Mucosa of descending colon (tissue), 3 donors: ENCODE measurements around the gene PTPN1. TPM values are rescaled to one million over a fixed set of nuclear protein-coding genes. Genes with fewer than 3 reads are reported as not detected.

Experiments
- ATAC-seq: fragments of 200-7000 bp; cut with Tn5 transposase; one replicate; pipeline ENCODE4 v1.9.1; 2020; ENCODE audit warnings: mild to moderate bottlenecking, moderate library complexity
- DNase-seq, 3 donors: peaks; one replicate each; pipeline ENCODE4 v3.0.0-alpha.2; 2020
- H3K36me3 ChIP-seq: fragments of 200-600 bp; one replicate; pipeline ENCODE4 v1.8.0; 2021; ENCODE audit warnings: low read depth, mild to moderate bottlenecking
- H3K4me1 ChIP-seq: fragments of 200-600 bp; one replicate; pipeline ENCODE4 v1.8.0; 2021; ENCODE audit warnings: low read depth, mild to moderate bottlenecking
- H3K4me3 ChIP-seq: fragments of 200-600 bp; one replicate; pipeline ENCODE4 v1.8.0; 2021; ENCODE audit warnings: mild to moderate bottlenecking
- H3K9me3 ChIP-seq: fragments of 200-600 bp; one replicate; pipeline ENCODE4 v1.8.0; 2021; ENCODE audit warnings: mild to moderate bottlenecking
- intact Hi-C, 2 donors: fragments of 100-400 bp; cut with DNase I in 1 of 2; cut with micrococcal nuclease in 1 of 2; formaldehyde crosslinking; loops; one replicate each; pipeline versions ENCODE4 v1.11.0 to v1.11.1; 2022; cut with DNase I, micrococcal nuclease
- total RNA-seq, 3 donors: library from RNA; stranded (reverse); fragmentation: NEBNext Ultra II Directional in 2 of 3; extraction: Animal tissue kit (Norgen Biotek cat#: 25700) in 2 of 3; gene quantifications; one replicate each; pipeline versions ENCODE4 v1.2.1 to v1.2.4, GENCODE V29; 2021 to 2023
- TF ChIP-seq, protein P1 (sequence below): fragments of 200-600 bp; IDR thresholded peaks from one replicate; pipeline ENCODE4 v1.8.0; 2022; ENCODE audit warnings: antibody characterized with exemption, mild to moderate bottlenecking
- donor health status: DM: no; HTN: no; CAD: no; lungs with moderate emphysema.
- donor health status: DM: no; HTN: no; CAD: no.
- donor health status: DM: no; HTN: yes; CAD: no.

PTPN1 gene
- total RNA-seq, 3 donors from 2014 or later, result 33.2 to 35.1 (median 33.4) TPM

DNA sequence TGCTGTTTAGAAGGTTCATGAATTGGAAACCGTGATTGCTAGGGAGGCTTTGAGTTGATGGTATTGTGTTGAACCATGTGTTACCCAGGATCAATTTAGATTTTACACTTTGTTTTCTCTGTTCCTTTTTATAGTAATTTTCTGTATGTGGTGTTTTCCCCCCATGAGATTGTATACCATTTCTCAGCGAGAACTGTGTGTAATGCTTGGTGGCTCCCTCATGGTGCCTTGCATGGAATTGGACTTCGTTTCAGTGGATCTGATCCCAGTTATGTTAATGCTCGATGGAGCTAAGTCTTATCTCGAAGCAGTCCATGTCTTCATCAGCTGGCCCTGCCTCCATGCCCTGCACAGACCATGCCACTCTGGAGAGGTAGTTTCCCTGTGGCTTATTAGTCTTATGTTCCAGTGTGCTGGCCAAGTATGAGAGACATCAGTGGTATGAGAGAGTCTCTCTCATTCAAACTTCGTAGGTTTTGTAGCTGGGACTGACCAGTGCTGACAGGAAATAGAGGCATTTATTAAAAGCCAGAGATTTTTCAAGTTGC, 18.7 kb downstream of the PTPN1 start:
- Histone ChIP-seq H3K9me3 (no peaks in the 10 kb centered on the region), H3K4me1 (peaks cover 47% of the 10 kb centered on the region), H3K4me3 (no peak overlapping the region), H3K36me3 (no peaks in the 10 kb centered on the region)
- DNase-seq (no peak), ATAC-seq (no peak)
- TF ChIP-seq, protein P1, sequence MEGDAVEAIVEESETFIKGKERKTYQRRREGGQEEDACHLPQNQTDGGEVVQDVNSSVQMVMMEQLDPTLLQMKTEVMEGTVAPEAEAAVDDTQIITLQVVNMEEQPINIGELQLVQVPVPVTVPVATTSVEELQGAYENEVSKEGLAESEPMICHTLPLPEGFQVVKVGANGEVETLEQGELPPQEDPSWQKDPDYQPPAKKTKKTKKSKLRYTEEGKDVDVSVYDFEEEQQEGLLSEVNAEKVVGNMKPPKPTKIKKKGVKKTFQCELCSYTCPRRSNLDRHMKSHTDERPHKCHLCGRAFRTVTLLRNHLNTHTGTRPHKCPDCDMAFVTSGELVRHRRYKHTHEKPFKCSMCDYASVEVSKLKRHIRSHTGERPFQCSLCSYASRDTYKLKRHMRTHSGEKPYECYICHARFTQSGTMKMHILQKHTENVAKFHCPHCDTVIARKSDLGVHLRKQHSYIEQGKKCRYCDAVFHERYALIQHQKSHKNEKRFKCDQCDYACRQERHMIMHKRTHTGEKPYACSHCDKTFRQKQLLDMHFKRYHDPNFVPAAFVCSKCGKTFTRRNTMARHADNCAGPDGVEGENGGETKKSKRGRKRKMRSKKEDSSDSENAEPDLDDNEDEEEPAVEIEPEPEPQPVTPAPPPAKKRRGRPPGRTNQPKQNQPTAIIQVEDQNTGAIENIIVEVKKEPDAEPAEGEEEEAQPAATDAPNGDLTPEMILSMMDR, result no peak
- intact Hi-C loops, result no loop called here

DNA sequence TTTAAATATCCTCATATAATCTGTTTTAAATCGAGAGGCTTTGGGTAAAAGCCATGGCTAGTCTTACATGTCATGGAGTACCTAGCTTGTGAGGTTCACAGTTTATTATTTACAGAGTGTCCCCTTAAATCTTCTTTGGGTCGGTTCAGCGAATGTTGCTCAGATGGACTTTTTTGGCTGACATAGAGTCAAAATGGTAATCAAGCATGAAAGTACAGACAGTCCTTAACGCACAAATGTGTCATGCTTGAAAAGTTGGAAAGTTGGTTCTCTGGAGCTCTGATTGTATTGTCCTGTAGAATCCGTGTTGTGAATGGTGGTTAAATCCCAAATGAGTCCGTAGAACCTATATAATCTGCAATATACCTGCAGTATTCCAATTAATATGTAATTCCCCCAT, 22.0 kb downstream of the PTPN1 start:
- intact Hi-C loops, result no loop called here
- DNase-seq (no peak), ATAC-seq (no peak)
- H3K9me3 ChIP-seq, result no peaks in the 10 kb centered on the region
- TF ChIP-seq, protein P1, result no peak
- H3K36me3 ChIP-seq, result no peaks in the 10 kb centered on the region
- peaks cover 44% of the 10 kb centered on the region for H3K4me1 ChIP-seq
- H3K4me3 ChIP-seq, result no peak overlapping the region

DNA sequence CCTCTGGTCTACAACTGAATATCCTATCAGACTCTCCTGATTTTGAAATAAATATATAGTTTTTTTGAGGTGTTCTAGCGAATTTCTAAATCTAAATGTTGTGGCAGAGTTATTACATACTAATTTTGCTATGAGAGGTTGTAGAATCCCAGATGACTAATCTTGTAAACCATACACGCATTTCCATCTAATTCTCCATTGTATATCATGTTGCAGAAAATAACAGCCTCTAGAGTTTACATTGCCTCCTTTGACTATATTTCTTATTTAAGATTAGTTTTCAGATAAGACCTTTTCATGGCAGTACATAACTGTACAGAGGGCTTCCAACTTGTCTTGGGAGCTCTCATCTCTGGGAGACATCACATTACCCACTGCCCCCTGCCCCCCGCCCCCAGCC, 22.9 kb downstream of the PTPN1 start:
- TF ChIP-seq, protein P1, result no peak
- DNase-seq (no peak), ATAC-seq (no peak)
- Histone ChIP-seq H3K4me1 (peaks cover 46% of the 10 kb centered on the region), H3K4me3 (no peak overlapping the region), H3K36me3 (no peaks in the 10 kb centered on the region), H3K9me3 (no peaks in the 10 kb centered on the region)
- intact Hi-C loops, result no loop called here

DNA sequence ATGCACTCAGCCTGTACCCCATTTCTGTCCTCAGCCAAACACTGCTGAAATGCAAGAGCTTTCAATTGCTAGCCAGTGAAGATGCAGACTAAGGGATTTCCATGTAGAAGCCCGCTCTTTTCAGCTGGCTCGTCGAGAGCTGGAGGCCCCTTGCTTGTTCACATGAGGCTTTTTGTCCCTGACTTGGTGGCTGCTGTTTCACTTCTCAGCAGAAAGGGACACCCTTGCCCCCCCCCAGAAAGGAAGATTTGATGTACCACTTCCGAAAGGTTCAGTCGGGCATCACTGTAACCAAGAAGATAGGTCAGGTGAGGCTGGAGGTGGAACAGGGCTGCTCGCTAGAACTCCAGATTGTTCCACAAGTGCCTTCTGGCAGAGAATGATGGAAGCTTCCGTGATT, 23.3 kb downstream of the PTPN1 start:
- Histone ChIP-seq H3K36me3 (no peaks in the 10 kb centered on the region), H3K4me1 (peaks cover 47% of the 10 kb centered on the region), H3K9me3 (no peaks in the 10 kb centered on the region), H3K4me3 (no peak overlapping the region)
- ATAC-seq, result no peak
- intact Hi-C loops, result no loop called here
- DNase-seq, result no peak
- TF ChIP-seq, protein P1, result no peak

DNA sequence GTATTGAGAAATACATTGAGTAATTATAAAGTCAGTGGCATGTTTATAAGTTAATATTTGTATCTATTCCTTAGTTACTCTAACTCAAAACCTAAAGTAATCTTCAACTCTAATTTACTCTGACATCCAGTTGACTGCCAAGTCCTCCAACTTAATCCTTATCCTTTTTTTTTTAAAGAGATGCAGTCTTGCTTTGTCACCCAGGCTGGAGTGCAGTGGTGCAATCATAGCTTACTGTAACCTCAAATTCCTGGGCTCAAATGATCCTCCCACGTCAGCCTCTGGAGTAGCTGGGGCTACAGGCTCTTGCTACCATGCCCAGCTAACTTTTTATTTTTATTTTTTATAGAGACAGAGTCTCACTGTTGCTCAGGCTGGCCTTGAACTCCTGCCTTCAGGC, 24.4 kb downstream of the PTPN1 start:
- H3K9me3 ChIP-seq, result no peaks in the 10 kb centered on the region
- no peak overlapping the region for H3K4me3 ChIP-seq
- ATAC-seq (no peak), DNase-seq (no peak)
- peaks cover 42% of the 10 kb centered on the region for H3K4me1 ChIP-seq
- no peaks in the 10 kb centered on the region for H3K36me3 ChIP-seq
- intact Hi-C loops, result no loop called here
- TF ChIP-seq, protein P1, result no peak

DNA sequence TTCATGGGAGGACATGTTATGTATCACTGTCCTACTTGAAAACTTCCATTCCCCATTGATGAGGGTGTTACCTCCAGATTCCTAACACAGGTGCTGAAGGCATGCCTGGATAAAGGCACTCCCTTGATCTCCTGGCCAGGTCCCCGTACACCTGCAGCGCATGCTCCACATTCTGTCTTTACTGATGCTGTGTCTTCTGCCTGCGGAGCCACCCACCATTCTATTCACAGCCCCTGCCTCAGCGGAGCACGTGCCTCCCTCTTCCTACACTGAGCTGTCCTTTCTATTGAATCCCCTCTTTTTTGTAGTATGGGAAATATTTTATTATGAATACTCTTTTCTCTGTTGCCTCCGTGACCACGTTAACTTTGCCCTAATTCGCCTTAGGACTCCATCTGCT, 25.0 kb downstream of the PTPN1 start:
- Histone ChIP-seq H3K4me3 (no peak overlapping the region), H3K4me1 (peaks cover 42% of the 10 kb centered on the region), H3K9me3 (no peaks in the 10 kb centered on the region), H3K36me3 (no peaks in the 10 kb centered on the region)
- DNase-seq (no peak), ATAC-seq (no peak)
- TF ChIP-seq, protein P1, result no peak
- intact Hi-C loops, result no loop called here
